ENCODE data around the gene DNAI4. TPM values are rescaled to one million over a fixed set of nuclear protein-coding genes. Genes with fewer than 3 reads are reported as not detected.

The DNAI4 gene
- total and polyA plus RNA-seq, 2 experiments from 2014 or later, result 0.90 to 3.8 TPM

DNA sequence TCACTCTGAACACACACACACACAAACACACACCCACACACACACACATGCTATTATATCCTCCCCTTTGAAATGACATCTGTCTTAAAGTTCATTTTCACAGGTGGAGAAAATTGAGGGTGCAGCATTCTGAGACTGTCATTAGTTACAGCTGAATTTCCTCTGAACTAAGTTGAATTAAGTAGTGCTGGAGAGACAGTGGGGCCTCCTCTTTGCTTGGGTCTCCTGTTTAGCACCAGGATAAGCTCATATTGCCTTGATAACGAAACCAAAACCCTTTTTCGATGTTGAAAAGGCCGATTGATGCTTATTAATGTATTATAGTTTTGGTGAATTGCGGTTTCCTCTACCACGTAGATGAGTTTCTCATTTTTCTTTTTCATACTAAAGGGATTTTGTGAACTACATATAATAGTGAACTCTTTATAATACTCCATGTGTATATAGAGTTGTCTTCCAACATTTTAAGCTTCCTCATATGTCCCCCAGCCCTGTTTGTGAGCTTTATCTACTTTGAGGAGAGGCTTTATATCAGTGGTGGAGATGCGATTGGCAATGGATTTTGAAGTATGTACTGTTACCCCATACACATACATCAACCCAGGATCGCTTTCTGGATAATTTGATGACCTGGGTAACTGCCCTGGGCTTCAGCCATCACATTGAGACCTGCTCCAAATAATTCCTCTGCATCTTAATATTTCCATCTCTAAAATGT is 155.0 kb downstream of the DNAI4 start:
- Mint-ChIP-seq H3K4me1 (no peaks in the 10 kb centered on the region), H3K27ac (no peak overlapping the region), H3K36me3 (ENCODE audit: low read depth) (no peaks in the 10 kb centered on the region), H3K4me3 (no peak overlapping the region), H3K9me3 (no peaks in the 10 kb centered on the region), H3K27me3 (ENCODE audit: insufficient read depth, low read depth, poor library complexity) (no peaks in the 10 kb centered on the region)
- Histone ChIP-seq H3K9me2 (ENCODE audit: insufficient read depth) (no peaks in the 10 kb centered on the region), H3K36me3 (ENCODE audit: insufficient read depth) (no peaks in the 10 kb centered on the region), H3K4me1 (ENCODE audit: insufficient read depth) (no peaks in the 10 kb centered on the region), H2AFZ (no peak overlapping the region), H3K4me3 (no peak overlapping the region), H3K27me3 (ENCODE audit: insufficient read depth) (no peaks in the 10 kb centered on the region), H4K20me1 (replicated peaks; ENCODE audit: insufficient read depth) (no peaks in the 10 kb centered on the region), H3K4me2 (no peak overlapping the region), H3K27ac (ENCODE audit: low read depth) (no peak overlapping the region), H3K79me2 (replicated peaks; ENCODE audit: insufficient read depth) (no peaks in the 10 kb centered on the region), H3F3A (replicated peaks; ENCODE audit: low read depth) (no peaks in the 10 kb centered on the region)
- ATAC-seq (no peak), DNase-seq (ENCODE audit: low spot score) (no peak)
- TF ChIP-seq ZNF331 (CRISPR knock-in tag; IDR thresholded peaks at IDR 0.05; ENCODE audit: low read depth) (no peak), ZNF114 (CRISPR knock-in tag; IDR thresholded peaks at IDR 0.05) (no peak), POLR2AphosphoS5 (IDR thresholded peaks at IDR 0.05; ENCODE audit: low read depth) (no peak)
- TF ChIP-seq, protein P1, sequence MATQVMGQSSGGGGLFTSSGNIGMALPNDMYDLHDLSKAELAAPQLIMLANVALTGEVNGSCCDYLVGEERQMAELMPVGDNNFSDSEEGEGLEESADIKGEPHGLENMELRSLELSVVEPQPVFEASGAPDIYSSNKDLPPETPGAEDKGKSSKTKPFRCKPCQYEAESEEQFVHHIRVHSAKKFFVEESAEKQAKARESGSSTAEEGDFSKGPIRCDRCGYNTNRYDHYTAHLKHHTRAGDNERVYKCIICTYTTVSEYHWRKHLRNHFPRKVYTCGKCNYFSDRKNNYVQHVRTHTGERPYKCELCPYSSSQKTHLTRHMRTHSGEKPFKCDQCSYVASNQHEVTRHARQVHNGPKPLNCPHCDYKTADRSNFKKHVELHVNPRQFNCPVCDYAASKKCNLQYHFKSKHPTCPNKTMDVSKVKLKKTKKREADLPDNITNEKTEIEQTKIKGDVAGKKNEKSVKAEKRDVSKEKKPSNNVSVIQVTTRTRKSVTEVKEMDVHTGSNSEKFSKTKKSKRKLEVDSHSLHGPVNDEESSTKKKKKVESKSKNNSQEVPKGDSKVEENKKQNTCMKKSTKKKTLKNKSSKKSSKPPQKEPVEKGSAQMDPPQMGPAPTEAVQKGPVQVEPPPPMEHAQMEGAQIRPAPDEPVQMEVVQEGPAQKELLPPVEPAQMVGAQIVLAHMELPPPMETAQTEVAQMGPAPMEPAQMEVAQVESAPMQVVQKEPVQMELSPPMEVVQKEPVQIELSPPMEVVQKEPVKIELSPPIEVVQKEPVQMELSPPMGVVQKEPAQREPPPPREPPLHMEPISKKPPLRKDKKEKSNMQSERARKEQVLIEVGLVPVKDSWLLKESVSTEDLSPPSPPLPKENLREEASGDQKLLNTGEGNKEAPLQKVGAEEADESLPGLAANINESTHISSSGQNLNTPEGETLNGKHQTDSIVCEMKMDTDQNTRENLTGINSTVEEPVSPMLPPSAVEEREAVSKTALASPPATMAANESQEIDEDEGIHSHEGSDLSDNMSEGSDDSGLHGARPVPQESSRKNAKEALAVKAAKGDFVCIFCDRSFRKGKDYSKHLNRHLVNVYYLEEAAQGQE (IDR thresholded peaks at IDR 0.05; ENCODE audit: unreplicated experiment), result no peak

DNA sequence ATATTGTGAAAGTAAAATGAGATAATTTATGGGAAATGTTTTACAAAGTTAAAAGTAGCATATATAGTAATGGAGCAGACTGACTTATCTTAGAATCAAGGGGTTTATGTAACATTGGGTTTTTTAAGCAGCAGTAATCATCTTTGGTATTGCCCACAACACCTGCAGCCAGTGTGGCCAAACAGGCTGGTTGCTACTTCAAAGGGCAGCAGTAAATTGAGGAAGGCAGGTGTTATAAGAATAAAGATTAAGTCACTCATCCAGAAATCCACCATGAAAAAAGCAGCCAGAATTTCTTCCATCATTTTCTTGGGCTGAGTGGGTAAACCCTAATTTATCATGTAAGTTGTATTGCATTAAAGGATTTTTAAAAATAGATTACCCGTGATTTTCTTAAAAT is 155.7 kb downstream of the DNAI4 start:
- DNase-seq (ENCODE audit: low spot score), result no peak
- ATAC-seq, result no peak
- Histone ChIP-seq H3K4me2 (no peak overlapping the region), H3K79me2 (replicated peaks; ENCODE audit: insufficient read depth) (no peaks in the 10 kb centered on the region), H3K4me1 (ENCODE audit: insufficient read depth) (no peaks in the 10 kb centered on the region), H3F3A (replicated peaks; ENCODE audit: low read depth) (no peaks in the 10 kb centered on the region), H3K36me3 (ENCODE audit: insufficient read depth) (no peaks in the 10 kb centered on the region), H3K9me2 (ENCODE audit: insufficient read depth) (no peaks in the 10 kb centered on the region), H3K4me3 (no peak overlapping the region), H4K20me1 (replicated peaks; ENCODE audit: insufficient read depth) (no peaks in the 10 kb centered on the region), H2AFZ (no peak overlapping the region), H3K27ac (ENCODE audit: low read depth) (no peak overlapping the region), H3K27me3 (ENCODE audit: insufficient read depth) (no peaks in the 10 kb centered on the region)
- H3K27me3 Mint-ChIP-seq (ENCODE audit: insufficient read depth, low read depth, poor library complexity), result peaks cover under 1% of the 10 kb centered on the region
- H3K36me3 Mint-ChIP-seq (ENCODE audit: low read depth), result no peaks in the 10 kb centered on the region
- H3K4me1 Mint-ChIP-seq, result no peaks in the 10 kb centered on the region
- no peak overlapping the region for H3K27ac Mint-ChIP-seq
- no peaks in the 10 kb centered on the region for H3K9me3 Mint-ChIP-seq
- H3K4me3 Mint-ChIP-seq, result no peak overlapping the region
- TF ChIP-seq JUNB (IDR thresholded peaks at IDR 0.05; ENCODE audit: unreplicated experiment) (no peak), EZH2phosphoT487 (IDR thresholded peaks at IDR 0.05; ENCODE audit: unreplicated experiment) (no peak), EZH2 (IDR thresholded peaks at IDR 0.05; ENCODE audit: low read depth, unreplicated experiment) (no peak)
- TF ChIP-seq, protein P2, sequence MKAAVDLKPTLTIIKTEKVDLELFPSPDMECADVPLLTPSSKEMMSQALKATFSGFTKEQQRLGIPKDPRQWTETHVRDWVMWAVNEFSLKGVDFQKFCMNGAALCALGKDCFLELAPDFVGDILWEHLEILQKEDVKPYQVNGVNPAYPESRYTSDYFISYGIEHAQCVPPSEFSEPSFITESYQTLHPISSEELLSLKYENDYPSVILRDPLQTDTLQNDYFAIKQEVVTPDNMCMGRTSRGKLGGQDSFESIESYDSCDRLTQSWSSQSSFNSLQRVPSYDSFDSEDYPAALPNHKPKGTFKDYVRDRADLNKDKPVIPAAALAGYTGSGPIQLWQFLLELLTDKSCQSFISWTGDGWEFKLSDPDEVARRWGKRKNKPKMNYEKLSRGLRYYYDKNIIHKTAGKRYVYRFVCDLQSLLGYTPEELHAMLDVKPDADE (IDR thresholded peaks at IDR 0.05), result no peak
- TF ChIP-seq, protein P1 (IDR thresholded peaks at IDR 0.05; ENCODE audit: unreplicated experiment), result no peak
